Measurements from ENCODE around the gene GATD1.

GATD1 gene

GRCh38 chr11:798093-798713 is 20.9 kb upstream of the GATD1 start, which contains the start of gene SLC25A22:
Gene SLC25A22 (minus strand): TSS chr11:798281. CDS start chr11:795006, 3,275 bp downstream.
- TF ChIP-seq, protein P1, sequence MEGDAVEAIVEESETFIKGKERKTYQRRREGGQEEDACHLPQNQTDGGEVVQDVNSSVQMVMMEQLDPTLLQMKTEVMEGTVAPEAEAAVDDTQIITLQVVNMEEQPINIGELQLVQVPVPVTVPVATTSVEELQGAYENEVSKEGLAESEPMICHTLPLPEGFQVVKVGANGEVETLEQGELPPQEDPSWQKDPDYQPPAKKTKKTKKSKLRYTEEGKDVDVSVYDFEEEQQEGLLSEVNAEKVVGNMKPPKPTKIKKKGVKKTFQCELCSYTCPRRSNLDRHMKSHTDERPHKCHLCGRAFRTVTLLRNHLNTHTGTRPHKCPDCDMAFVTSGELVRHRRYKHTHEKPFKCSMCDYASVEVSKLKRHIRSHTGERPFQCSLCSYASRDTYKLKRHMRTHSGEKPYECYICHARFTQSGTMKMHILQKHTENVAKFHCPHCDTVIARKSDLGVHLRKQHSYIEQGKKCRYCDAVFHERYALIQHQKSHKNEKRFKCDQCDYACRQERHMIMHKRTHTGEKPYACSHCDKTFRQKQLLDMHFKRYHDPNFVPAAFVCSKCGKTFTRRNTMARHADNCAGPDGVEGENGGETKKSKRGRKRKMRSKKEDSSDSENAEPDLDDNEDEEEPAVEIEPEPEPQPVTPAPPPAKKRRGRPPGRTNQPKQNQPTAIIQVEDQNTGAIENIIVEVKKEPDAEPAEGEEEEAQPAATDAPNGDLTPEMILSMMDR (IDR thresholded peaks at IDR 0.05; ENCODE audit: low read depth, low read length): peak; percentile 67

GRCh38 chr11:797296-798092 is 20.2 kb upstream of the GATD1 start:
- TF ChIP-seq, protein P1 (IDR thresholded peaks at IDR 0.05; ENCODE audit: low read depth, low read length): no peak

More at GRCh38 chr11:798093-798713, 20.9 kb upstream of the GATD1 start, which contains the start of gene SLC25A22:
- peak within 1 kb of the TSS; percentile 79 for H3K4me3 ChIP-seq (ENCODE audit: low read depth, low read length)

DNA sequence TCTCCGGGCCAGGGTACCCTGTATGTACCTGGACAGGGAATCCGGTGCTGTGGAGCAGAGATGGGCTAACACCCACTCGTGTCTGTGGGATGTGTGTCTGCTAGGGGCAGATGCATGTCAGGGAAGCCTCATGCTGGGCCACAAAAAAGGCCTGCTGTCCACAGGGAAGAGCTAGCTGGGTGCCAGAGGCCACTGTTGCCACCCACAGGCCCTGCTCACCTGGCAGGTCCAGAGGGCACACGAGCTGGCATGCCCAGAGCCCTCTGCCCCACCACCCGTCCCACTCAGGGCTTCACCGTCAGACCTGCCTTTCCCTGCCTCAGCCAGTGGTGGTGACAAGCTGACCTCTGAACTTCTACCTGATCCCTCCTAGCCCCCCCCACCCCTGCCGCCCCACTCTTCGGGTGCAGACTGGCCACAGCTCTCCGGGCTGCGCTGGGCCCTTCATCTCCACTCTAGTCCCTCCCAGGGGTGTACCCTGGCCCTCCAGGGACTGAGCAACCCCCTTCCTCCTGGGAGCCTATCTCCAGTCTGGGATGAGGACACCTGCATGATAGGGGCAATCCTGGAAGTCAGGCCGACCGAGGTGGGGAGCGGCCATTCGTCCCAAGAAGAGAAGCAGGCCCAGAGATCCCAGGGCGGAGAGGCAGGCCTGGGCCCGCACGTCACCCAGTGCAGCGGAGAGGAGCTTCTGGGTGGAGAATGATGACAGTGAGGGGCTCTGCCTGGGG is 19.4 kb upstream of the GATD1 start:
- peak overlapping the region; percentile 79 for H3K4me3 ChIP-seq (ENCODE audit: low read depth, low read length)
- TF ChIP-seq, protein P1 (IDR thresholded peaks at IDR 0.05; ENCODE audit: low read depth, low read length): no peak

More at GRCh38 chr11:797296-798092, 20.2 kb upstream of the GATD1 start:
- H3K4me3 ChIP-seq (ENCODE audit: low read depth, low read length): peak overlapping the region; percentile 79

GRCh38 chr11:795634-796564 is 18.6 kb upstream of the GATD1 start:
- H3K4me3 ChIP-seq (ENCODE audit: low read depth, low read length): peak overlapping the region; percentile 79
- TF ChIP-seq, protein P1 (IDR thresholded peaks at IDR 0.05; ENCODE audit: low read depth, low read length): no peak

DNA sequence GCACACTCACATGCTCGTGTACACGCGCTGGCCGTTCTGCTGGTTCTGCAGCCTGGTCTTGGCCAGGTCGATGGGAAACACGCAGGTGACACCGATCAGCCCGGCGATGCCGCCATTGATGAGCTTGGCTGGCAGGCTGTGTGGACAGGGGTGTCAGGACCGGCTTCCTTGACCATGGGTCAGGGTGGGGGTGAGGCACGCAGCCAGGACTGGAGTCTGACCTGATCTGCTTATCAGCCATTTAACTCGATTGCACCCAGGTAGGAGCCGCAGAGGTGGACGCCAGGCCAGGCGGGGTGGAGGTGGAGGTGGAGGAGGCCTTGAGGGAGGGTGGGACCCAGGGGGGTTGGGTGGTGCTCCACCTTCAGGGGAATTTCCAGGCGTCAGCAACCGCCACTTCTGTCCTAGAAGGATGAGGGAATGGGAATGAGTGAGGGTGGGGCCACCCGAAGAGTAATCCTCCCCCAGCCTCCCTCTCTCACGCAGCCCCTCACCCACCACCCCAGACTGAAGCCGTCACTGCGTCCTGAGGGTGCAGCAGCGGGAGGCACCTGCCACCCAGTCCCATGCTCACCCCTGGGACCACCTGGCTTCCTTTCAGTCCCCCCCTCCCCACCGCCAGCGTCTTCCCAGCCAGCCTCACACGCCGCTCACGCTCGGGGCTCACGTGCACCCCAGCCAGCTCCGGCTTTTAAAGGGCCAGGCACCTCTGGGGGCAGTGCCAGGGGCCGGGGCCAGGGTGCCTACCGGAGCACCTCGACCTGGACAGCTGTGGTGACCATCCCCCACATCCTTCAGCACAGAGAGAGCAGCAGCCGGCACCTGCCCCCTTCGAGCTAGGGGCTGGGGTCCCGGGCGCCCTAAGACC is 17.7 kb upstream of the GATD1 start:
- TF ChIP-seq, protein P1 (IDR thresholded peaks at IDR 0.05; ENCODE audit: low read depth, low read length): no peak
- H3K4me3 ChIP-seq (ENCODE audit: low read depth, low read length): peak overlapping the region; percentile 79

Data from WI38 (cell line).